M059J (cell line): Measurements from ENCODE around the gene SNRNP48. TPM values are rescaled to one million over a fixed set of nuclear protein-coding genes. Genes with fewer than 3 reads are reported as not detected.

Experiments
- DNase-seq: peaks from one replicate; pipeline ENCODE4 v3.0.0-alpha.2; 2012; ENCODE audit warnings: low read depth
- total RNA-seq: library from RNA; depleted of rRNA; stranded (reverse); fragments of >200 nt; shearing (Covaris generic); gene quantifications from 2 replicates; pipeline ENCODE4 v1.2.3, GENCODE V29; 2014; rRNA removed

Gene SNRNP48
- total RNA-seq, 1 experiment from 2014 or later, result 25.4 TPM

DNA sequence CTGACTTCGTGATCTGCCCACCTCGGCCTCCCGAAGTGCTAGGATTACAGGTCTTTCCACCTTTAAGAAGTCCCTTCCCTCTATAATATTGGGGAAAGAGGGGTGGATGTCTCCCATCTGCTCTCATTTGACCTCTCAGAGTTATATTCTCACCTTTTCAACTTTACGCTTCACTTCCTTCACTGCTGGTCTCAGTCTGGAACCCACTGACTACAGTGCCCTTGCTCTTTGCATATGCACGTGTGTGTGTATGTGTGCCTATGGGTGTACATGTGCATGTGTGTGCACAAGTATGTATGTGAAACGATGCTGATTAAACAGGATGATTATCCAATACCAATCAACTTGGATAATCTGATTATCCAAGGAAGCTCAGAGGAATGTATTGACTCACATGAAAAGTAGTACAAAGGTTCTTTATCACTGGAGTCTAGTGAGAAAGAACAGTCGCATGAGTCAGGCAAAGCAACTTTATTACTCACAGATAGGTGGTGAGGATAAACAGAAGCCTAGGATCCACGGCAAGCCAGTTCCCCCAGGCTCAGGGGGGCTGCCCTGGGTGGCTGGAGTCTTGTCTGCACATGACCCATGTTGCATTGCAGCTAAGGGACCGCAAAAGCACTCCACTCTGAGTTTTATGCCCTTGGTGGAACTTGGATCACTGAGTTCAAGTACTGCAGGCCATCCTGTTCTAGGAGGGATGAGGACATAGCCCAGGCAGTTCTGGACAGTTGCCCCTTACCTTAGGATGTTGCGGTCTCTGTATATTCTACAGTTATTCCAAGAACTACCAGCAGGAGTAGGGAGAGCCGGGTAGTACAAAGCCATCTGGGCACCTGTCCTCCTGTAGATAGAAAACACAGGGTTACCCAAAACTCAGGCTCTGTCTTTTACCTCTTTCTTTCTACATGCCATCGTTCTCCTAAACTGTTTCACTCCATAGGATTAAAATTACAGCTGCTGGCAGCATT, 50.9 kb downstream of the SNRNP48 start:
- DNase-seq, result peak; percentile 83

DNA sequence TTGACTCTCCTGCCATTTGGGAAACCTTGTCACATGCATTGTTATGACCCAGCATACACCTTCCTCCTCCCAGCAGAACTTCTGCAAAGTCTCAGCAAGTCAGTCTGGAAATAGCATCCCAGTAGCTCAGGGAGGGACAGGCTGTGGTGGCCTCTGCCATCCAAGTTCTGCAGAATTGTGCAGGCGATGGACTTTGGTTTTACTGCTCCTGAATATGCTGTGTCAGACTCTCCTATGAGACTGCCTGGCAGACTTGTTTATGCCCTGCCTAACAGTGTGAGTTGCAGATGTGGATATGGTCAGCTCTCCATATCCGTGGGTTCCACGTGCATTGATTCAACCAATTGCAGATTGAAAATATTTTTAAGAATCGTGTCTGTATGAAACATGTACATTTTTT, 52.8 kb downstream of the SNRNP48 start:
- DNase-seq, result no peak

DNA sequence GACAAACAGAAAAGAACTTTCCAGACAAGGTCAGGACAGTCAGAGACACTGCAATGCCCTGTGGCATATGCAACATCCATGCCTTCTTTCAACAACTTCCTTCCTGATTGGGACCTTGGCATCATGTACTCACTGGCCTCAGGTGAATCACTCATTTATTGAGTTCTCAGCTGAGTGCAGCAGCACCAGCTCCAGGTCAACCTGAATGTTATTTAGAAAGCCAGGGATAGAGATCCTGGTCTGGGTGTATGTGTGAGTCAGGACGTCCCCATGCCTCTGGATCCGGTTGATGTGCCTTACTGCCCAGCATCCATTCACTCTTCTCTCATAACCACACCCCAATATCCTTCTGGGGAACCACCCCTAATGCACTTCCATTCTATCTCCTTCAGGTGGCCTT, 54.4 kb downstream of the SNRNP48 start:
- peak; percentile 47 for DNase-seq

DNA sequence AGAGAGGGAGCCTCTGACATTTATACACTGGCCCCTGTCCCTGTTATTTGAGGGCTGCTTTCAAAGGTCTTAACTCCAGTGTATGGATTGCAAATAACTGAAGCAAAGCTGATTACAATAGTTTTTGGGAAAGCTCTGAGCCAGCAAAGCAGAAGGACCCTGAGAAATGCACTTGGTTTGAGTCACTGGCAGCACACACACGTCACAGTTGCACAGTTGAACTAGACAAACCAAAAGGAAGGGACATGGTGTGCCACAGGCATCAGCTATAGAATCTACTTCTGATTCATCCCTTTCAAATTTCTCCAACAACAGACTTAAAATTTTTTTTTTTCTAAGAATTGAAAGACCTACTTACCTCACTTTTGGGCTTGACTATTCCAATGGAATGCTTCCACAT, 56.4 kb downstream of the SNRNP48 start:
- DNase-seq, result no peak

DNA sequence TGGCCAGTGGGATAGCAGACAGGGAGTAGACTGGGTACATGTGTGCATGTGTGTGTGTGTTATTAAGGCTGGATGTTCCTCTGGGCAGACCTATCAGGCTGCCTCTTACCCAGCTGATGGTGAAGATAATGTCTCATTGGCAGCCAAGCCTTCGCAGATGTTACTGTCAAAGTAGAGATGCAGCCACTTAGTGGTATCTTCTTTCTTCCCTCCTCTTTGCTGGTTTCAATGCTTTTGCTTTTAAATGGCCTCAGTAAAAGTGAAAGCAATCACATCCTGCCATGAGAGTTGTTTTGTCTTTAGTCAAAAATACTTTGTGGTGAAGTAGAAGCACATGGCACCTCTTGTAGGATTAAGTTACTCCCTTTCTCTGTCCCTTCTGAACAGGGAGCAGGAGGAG, 57.5 kb downstream of the SNRNP48 start:
- DNase-seq, result no peak

DNA sequence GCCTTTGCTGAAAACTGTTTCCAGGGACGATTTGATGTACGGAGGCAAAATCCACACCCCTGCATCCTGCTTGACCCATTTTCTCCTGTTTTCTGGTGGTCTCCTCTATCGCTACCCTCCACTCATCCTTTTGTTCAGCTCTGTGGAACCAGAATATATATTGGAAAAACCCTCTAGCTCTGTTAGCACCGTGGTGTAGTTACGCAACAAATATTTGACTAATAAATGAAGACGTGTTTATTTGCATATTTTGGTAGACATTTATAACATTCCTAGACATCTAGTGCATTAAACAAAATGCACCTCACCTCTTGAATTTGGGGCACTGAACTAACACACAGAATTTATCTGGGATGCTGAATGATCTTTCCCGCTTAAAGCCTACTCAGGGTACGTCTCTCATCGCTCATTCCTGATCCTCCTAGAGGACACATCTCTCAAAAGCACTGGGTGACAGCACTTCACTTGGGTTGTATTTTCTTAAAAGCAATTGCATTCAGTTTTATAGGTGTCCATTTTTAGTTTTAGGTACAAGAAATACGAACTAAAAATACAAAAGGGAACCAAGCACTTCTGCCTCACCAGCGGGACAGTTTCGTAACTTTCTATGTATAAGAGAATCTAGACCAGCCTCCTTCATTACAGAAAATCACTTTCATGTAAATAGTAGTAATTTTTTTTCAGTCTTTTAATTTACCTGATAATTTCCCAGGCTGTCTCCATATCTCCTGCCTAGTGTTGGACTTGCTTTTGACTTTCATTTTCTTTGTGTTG, 59.2 kb downstream of the SNRNP48 start:
- no peak for DNase-seq

DNA sequence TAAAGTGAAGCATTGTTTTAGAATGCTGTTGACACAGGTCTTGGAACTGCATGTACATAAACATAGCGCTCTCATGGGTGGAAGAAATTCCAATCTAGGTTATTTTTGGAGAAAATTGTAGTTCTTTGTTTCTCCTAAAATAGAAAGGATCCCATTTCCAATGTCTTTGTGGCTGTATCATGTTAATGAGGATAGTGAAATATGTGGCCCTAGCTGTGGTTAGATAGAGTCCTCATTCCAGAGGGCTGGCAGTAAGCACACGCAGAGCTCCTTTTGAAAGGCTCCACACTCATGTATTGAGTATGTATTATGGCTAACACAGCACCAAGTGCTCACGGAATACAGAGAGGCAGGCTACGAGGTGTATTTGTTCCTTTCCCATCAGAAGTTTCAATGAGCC, 60.9 kb downstream of the SNRNP48 start:
- DNase-seq, result no peak

DNA sequence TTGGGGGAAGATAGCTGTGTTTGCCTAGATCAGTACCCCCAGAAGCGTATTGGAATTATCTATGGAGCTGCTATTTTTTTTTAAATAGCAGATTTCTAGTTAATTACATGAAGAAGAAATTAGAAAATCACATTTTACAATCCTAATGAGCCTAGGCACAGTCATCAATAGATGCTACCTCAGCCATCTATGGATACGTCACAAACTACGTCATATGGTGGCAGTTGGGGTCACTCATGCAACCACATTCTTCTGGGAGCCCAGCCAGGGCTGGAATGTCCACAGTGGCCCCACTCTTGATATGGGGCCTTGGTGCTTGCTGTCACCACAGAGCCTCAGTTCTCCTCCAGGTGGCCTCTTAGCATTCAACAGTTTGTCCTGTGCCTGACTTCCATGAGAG, 63.0 kb downstream of the SNRNP48 start:
- DNase-seq, result peak; percentile 28

DNA sequence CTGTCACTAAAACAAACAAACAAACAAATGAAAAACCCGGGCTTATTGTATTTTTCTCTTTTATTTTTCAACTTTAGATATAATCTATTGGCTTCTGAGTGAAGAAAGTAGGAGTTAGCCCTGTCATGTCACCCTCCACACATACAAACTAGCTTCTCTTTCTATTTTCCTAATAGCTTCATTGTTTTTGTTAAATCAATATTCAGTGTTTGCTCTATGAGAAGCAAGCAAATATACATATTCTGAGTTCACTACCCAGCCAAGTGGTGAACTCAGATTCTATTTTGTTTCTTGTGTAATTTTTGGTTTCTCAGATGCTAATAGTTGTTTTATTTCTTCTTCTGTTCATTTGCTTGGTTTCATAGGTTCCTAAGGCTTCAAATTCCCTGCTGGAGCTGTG, 66.4 kb downstream of the SNRNP48 start:
- no peak for DNase-seq

DNA sequence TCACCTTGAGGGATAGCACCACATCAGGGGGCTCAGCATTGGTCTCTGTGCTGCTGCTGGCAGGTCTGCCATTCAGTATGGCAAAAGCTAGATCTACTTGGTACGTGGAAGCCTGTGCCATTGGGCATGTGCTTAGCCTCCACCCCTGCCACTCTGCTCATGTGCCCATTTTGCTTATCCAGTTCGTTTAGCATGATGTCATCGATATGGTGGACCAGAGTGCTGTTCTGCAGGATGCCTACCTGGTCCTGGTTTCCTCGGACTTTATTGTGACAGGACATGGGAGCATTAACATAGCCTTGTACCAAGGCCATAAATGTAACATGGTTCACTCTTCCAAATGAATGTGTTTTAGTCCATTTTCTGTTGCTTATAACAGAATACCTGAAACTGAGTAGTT, 68.5 kb downstream of the SNRNP48 start:
- DNase-seq, result no peak

DNA sequence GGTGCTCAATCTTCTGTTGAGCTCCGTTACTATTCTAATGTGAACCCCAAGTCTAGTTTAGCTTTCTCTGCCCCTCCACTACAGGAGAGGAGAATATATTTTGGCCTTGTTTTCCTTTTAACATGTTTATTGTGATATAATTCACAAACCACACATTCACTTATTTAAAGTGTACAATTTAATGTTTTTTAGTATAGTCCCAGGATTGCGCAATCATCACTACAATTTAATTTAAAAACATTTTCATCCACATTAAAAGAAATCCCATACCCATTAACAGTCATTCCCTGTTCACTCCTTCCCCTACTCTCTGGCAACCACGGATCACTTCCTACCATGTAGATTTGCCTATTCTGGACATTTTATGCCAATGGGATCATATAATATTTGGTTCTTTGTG, 71.4 kb downstream of the SNRNP48 start:
- DNase-seq, result no peak

Other genes starting within 250 kb of the SNRNP48 start
- 0.02 TPM in 1 of 2 replicates, not detected in the other for gene CAGE1, start 200.5 kb upstream of the SNRNP48 start, total RNA-seq
- gene RIOK1, start 200.4 kb upstream of the SNRNP48 start, total RNA-seq, result 6.2 and 15.6 TPM in 2 replicates
- gene DSP, start 48.5 kb upstream of the SNRNP48 start, total RNA-seq, result 24.3 and 45.1 TPM in 2 replicates
- gene BMP6, start 135.9 kb downstream of the SNRNP48 start, total RNA-seq, result not detected in 2 replicates